G401.6 (cell line): ENCODE results near the gene TMEM120B.
A peak's percentile ranks its signal among the peaks of the same experiment; 100 is the strongest.

ENCODE experiments used
- FAIRE-seq: peaks from 2 replicates; lab custom pipeline; 2012; peaks lifted over from hg19 to GRCh38; lab: Jason Lieb, UNC

Gene TMEM120B

DNA sequence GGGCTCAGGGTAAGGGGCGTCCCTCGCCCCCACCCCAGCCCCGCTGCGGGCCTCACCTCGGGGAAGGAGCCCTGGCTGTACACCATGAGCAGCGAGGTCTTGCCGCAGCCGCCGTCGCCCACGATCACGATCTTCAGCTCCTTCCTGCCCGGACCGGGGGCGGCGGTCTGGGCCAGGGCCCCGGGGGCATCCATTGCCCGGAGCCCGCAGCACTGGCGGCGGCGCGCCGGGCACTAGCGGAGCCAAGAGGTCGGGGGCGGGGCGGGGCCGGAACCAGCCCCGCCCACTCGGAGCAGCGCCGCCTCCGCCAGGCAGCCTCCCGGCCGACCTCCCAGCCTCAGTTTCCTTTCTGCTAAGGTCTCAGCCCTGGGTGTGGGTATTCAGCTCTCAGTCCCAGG is 80.9 kb downstream of the TMEM120B start, which contains the start of gene RHOF:
Gene RHOF (minus strand): TSS at position 249 of the 398 bp plus-strand sequence. CDS start 55 bp downstream, at position 194.
- FAIRE-seq: no peak

DNA sequence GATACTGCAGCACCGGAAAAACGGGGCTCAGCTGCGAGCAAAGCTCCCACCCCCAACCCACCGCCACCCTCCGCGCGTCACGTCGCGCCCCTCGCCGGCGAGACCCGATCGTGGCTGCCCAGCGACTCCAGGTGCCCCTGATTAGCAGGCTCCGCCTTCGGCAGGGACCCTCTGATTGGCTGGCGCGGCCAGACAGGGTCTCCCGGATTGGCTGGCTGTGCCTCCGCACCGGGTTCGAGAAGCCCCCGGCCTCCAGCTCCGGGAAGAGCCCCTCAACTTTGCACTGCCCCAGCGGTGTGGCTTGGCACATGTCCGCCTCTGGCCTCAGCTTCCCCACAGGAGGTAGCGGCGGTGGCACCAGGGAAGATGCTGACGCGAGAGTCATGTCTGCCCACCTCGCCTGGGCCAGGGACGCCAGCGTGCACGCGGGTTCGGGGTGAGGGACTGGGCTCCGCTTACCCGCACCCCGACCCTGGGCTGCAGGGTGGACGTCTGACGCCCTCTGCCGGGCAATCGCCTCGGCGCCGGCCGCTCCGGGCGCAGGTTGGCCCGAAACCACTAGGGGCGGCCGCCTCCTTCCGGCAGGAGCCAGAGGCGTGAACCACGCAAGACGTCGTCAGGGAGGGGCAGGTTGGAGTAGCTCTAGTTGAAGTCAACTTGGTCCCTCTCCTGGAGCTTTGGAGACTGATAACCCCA is 81.4 kb downstream of the TMEM120B start:
- peak; percentile 69 for FAIRE-seq

- FAIRE-seq: no peak
These were observed 82.0 kb downstream of the TMEM120B start for GRCh38 chr12:121794534-121795033.

DNA sequence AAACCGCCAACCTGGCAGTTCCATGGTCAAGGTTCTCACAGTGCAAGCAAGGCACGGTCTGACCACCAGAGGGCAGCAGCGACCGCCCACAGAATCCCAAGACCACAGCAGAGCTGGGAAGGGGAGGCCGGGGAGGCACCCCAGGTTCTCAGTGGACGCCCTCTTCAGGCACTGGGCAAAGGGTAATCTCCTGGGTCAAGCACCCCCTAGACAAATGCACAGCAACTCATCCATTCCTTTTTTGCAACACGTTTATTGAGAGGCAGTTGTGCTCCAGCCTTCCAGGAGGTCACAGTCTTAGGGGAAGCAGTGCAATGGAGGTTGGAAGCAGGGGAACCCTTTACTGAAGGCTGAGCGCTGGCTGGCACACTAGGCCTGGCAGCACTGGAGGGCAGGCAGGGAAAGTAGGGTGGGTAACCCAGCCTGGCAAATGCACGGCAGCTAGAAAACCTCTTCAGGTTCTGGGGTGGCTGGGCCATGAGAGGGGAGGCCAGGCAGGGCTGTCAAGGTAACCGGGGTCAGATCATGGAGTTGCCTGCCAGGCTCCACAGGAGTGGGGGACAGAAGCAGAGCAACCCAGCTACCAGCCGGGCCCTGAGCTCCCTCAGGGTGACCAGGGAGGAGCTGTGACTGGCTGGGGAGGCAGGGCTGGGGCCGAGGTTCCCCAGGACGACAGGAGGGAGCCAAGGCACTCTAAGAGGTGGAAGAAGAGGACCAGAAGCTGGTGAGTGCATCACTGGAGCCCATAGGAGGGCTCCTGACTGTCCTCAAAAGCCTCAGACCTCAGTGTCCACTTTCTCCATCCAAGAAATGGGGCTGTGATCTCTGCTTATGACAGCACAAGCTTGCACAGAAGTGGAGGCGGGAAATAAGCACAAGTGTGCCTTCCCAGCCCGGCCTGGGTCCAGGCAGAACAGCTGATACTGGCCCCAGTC is 82.7 kb downstream of the TMEM120B start:
- FAIRE-seq: no peak

DNA sequence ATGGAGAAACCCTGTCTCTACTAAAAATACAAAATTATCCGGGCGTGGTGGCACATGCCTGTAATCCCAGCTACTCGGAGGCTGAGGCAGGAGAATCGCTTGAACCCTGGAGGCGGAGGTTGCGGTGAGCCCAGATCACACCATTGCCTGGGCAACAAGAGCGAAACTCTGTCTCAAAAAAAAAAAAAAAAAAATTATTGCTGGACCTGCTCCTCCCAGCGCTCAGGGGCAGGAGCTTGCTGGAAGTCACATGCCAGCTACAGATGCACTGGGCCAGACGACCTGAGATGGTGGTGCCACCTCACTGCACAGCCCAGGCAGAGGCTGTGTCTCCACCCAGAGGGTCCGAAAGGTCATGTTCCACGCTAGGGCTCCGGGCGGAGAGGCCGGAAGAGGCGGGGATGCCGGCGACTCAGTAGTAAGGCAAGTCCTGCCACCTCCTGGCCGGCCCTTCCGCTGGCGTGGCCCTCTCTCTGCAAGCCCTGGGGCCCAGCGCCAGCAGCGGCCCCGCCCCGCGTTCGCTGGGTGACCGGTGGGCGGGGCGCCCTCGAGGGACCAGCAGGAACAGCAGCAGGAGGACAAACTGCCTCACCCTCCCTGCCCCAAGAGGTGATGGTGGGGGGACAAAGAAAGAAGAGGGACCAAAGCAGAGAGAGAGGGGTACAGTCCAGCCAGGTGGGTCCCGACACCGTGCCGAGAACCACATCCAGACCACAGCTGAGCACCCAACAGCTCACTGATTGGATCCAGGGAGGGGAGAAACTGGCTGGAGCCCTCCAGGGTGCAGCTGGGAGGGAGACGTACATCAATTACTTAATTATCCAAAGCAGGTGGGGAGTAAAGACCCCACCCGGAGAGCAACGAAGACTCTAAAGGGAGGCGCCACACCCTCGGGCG is 84.6 kb downstream of the TMEM120B start:
- peak; percentile 80 for FAIRE-seq

DNA sequence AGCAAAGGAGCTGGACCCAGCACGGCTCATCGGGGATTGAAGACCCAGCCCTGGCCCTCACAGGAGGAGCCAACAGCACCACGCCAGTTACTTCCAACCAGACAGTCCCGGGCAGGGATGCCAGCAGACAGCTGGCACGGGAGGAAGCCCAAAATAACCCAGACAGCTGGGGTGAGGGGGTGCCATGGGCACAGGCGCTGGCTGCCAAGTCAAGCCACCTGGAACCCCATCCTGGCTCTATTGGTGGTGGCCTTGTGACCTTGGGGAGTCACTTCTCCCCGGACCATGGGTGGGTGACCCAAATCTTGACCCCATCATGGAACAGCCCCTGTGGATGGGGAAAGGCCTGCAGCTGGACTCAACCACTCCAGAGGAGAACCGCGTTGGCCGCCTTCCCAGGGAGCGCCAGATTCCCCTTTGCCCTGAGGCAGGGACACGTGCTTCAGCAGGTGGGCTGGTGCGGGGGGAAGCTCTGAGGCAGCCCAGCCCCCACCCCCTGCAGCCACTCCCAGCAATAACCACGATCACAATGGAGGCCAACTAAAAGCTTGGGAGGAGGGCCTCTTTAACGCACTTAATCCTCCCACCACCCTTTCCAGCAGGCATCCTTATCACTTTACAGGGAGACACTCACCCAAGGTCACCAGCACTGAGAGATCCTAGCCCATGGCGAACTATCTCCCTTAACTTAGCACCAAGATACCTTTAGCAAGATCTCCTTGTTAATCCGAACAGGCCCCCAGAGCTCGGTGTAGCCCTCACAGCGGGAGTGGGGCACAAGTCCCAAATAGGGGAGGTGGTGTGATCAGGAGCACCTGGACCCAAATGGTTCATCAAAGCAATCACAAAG is 85.6 kb downstream of the TMEM120B start:
- FAIRE-seq: no peak

- no peak for FAIRE-seq
These were observed 86.2 kb downstream of the TMEM120B start for GRCh38 chr12:121798787-121799155.

DNA sequence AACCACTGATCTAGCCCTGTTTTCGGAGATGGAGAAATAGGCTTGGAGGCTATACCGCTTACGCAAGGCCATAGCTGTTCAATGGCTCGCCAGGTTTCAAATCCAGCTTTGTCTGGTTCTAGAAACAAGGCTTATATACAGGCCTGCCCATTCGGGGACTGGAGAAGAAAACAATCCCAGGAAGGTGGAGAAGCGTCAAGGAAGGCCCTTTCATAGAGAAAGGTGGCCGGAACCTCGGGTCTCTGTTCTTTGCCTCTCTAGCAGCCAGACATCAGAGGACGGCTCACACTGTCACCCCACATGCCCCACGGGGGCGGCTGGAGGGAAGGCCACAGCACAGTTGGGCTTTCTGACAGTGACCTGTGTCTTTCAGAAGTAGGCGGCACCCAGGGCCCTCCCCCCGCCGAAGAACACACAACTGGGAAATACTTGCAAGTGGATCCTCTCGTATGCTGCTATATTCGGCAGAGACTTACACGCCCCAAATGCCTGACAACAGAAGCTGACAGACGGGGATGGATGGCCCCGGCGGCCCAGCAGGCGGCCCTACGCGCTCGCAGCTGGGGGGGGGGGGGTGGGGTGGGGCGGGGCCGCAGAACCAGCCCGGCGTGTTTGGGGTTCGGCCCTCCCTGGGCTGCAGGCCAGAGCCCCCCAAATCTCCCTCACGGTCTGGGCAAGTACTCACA is 86.7 kb downstream of the TMEM120B start:
- FAIRE-seq: peak; percentile 68

- no peak for FAIRE-seq
These were observed 87.5 kb downstream of the TMEM120B start for GRCh38 chr12:121799842-121800693.

- FAIRE-seq: no peak
These were observed 88.4 kb downstream of the TMEM120B start for GRCh38 chr12:121800694-121801594.

- FAIRE-seq: no peak
These were observed 89.3 kb downstream of the TMEM120B start for GRCh38 chr12:121801595-121802484.

DNA sequence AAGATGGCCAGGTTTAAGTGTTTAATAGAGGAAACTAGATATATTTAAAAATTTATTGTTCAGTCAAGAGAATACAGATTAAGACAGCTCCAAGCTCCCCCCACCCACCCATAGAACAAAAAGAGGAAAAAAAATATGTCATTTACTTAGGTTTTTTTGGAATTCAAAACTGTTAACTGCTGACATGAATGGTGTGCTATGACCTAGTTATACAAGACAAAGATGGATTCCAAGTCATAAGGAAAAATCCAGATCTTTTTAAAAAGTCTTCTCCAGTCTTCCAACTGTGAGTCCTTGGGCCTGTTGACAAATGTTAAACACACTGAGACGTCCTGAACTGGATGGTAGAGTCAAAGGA is 89.9 kb downstream of the TMEM120B start:
- peak; percentile 17 for FAIRE-seq

GRCh38 chr12:121802843-121803698 is 90.5 kb downstream of the TMEM120B start:
- FAIRE-seq: peak; percentile 98

GRCh38 chr12:121803861-121804416 is 91.4 kb downstream of the TMEM120B start, which contains the start of gene SETD1B:
Gene SETD1B (plus strand): TSS chr12:121804009. CDS start chr12:121804738, 729 bp downstream.
- FAIRE-seq: no peak

- FAIRE-seq: no peak
These were observed 92.0 kb downstream of the TMEM120B start for GRCh38 chr12:121804417-121805111.
